Activated CD4-positive, alpha-beta T cell treated with anti-CD3 and anti-CD28 coated beads, Interleukin-2, amount 10 ng/mL, durations not matched to agents 7 days and 5 days (primary cell): ENCODE measurements around the gene DMD. TPM values are rescaled to one million over a fixed set of nuclear protein-coding genes. Genes with fewer than 3 reads are reported as not detected.

ENCODE experiments used
- CTCF ChIA-PET: fragments of 350-600 bp; sonication (Branson Sonifier 250); formaldehyde crosslinking; loops from one replicate; lab custom pipeline; 2021; ENCODE audit warnings: antibody characterized with exemption; lab: Charles Lee
- POLR2A ChIA-PET: fragments of 350-600 bp; sonication (Branson Sonifier 250); formaldehyde crosslinking; loops from one replicate; lab custom pipeline; 2021; ENCODE audit warnings: antibody characterized with exemption; lab: Charles Lee
- DNase-seq: peaks from one replicate; pipeline ENCODE4 v3.0.0-alpha.2; 2020
- H3K27ac Mint-ChIP-seq: one replicate; pipeline ENCODE4 v1.8.0; 2021; ENCODE audit warnings: mild to moderate bottlenecking, moderate library complexity, mixed read lengths
- H3K27me3 Mint-ChIP-seq: one replicate; pipeline ENCODE4 v1.8.0; 2021; ENCODE audit warnings: mixed read lengths
- H3K36me3 Mint-ChIP-seq: one replicate; pipeline ENCODE4 v1.8.0; 2021; ENCODE audit warnings: low read depth, mixed read lengths
- H3K4me1 Mint-ChIP-seq: one replicate; pipeline ENCODE4 v1.8.0; 2021; ENCODE audit warnings: mixed read lengths
- H3K4me3 Mint-ChIP-seq: one replicate; pipeline ENCODE4 v1.8.0; 2021; ENCODE audit warnings: mild to moderate bottlenecking, moderate library complexity, mixed read lengths
- H3K9me3 Mint-ChIP-seq: one replicate; pipeline ENCODE4 v1.8.0; 2021; ENCODE audit warnings: mixed read lengths
- total RNA-seq, 2 experiments: library from RNA; stranded (reverse); gene quantifications; one replicate each; pipeline ENCODE4 v1.2.3, GENCODE V29; 2021

The DMD gene
- total RNA-seq, 2 experiments from 2014 or later: 0.57 to 0.83 TPM

DNA sequence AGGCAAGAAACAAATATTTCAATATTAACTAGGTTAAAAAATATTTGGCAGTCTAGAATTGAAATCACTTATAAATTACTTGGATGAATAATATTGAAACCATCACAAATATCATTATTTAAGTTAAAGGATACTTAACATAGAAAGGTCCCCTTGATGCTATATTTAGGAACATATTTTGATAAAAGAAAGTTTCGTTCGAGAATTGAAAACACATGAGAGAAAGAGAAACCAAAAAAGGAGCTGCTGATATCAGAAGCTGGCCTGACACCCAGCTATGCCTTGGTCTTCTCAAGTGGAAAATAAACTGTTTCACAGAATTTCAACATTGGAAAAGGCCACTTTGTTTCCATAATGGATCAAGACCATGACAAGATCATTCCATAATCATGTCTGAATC, 762.4 kb downstream of the DMD start:
- Mint-ChIP-seq H3K36me3 (peaks cover 5% of the 10 kb centered on the region), H3K4me3 (peak overlapping the region; percentile 22), H3K27me3 (no peaks in the 10 kb centered on the region), H3K9me3 (peaks cover 1% of the 10 kb centered on the region), H3K4me1 (peaks cover 18% of the 10 kb centered on the region), H3K27ac (peak overlapping the region; percentile 81)
- ChIA-PET CTCF (no interaction called here), POLR2A (no interaction called here)
- DNase-seq: no peak

DNA sequence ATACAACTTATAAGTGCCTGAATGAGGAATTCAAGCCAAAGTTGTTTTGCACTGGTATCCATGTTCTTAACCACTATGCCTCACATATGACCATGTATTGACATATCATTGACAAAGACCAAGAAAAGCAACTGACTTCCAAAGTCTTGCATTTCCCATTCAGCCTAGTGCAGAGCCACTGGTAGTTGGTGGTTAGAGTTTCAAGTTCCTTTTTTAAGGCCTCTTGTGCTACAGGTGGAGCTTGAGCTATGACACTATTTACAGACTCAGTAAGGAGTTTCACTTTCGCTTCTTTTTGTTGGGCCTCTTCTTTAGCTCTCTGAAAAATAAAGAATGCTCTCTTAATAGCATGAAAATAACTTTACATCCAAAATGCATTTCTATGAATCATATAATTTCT, 763.0 kb downstream of the DMD start:
- peak; percentile 9 for DNase-seq
- Mint-ChIP-seq H3K9me3 (peaks cover 4% of the 10 kb centered on the region), H3K4me3 (no peak overlapping the region), H3K27me3 (no peaks in the 10 kb centered on the region), H3K4me1 (peaks cover 20% of the 10 kb centered on the region), H3K36me3 (peaks cover 5% of the 10 kb centered on the region), H3K27ac (peak overlapping the region; percentile 81)
- ChIA-PET POLR2A (no interaction called here), CTCF (interaction anchor here (1.0 kb wide), 1 partner anchor 9 kb away, joined by 3 read pairs; no protein-coding TSS in a partner anchor)

DNA sequence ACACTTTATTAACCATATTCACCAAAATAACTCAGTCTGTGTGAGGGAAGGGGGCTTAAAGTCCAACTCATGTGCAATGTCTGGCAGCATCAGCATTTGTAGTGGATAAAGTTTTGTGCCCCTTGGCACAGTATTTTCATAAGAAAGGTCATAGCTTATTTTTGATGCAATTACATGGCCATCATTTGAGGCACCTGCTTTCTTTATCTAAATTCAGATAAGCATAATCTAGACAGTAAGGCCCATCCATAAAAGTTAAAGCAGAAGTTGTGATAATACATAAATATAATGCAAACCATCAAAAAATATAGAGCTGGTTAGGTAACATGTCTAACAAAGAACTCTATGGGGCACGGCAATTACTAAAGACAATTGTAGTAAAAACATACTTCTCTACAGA, 763.7 kb downstream of the DMD start:
- no peak for DNase-seq
- Mint-ChIP-seq H3K9me3 (peaks cover 4% of the 10 kb centered on the region), H3K36me3 (peaks cover 5% of the 10 kb centered on the region), H3K4me1 (peaks cover 20% of the 10 kb centered on the region), H3K27me3 (no peaks in the 10 kb centered on the region), H3K27ac (no peak overlapping the region), H3K4me3 (no peak overlapping the region)
- ChIA-PET POLR2A (no interaction called here), CTCF (interaction anchor here (1.0 kb wide), 1 partner anchor 10 kb away, joined by 3 read pairs; no protein-coding TSS in a partner anchor)

DNA sequence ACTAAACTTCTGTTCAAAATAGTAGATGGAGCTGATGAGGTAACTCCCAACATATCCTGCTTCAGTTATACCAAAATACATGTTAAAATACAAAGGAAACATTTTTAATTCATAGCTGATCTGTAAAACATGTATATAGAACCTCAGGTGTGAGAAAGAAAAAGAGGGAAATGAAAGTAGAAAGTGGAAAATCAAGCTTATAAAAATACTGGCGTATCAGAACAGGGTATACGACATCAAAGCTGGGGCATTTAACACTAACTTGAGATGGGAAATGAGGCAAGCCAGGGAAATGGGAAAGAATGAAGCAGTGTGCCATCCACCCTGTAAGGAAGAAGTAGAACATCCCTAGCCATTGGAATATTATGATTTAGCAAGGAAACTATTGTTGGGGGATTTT, 767.5 kb downstream of the DMD start:
- Mint-ChIP-seq H3K4me1 (peaks cover 13% of the 10 kb centered on the region), H3K27ac (peak overlapping the region; percentile 73), H3K4me3 (no peak overlapping the region), H3K36me3 (peaks cover 2% of the 10 kb centered on the region), H3K9me3 (peaks cover 4% of the 10 kb centered on the region), H3K27me3 (no peaks in the 10 kb centered on the region)
- CTCF ChIA-PET: interaction anchor here (0.8 kb wide), 1 partner anchor 66 kb away, joined by 3 read pairs; no protein-coding TSS in a partner anchor
- POLR2A ChIA-PET: no interaction called here
- no peak for DNase-seq

DNA sequence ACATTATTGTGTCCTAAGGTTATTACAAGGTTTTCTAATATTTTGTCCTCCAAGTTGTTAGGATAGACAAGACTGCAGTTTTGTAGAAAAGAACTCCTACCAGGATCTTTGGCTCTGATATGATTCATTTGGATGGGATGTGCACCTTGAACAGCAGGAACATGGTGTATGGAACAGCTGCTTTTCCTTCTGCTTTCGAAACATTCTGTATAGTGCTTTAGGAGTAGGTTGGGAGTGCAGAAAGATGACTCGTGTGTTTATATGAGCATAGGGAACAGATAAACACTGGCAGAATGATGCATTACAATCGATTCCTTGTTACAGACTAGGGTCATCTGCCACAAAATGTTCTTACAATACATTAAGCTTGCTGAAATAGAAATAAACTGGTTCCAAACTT, 790.1 kb downstream of the DMD start:
- POLR2A ChIA-PET: no interaction called here

DNA sequence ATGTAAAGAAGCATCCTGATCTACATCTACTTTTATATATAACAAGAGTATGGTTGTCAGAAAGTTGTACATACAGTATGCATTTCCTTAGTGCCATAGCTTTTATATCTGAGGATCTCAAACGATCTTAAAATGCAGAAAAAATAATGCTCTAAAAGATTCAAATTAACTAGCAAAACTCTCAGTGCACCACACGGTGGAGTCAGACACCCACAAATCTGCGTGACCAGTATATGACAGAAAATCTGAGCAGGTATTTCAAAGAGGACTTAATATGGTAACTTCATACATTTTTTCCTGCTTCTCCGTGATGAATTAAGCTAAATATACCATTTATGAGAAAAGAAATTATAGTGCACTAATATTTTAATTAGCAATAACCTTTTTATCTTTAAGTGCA, 803.0 kb downstream of the DMD start:
- ChIA-PET POLR2A (no interaction called here), CTCF (no interaction called here)
- H3K9me3 Mint-ChIP-seq: no peaks in the 10 kb centered on the region
- no peaks in the 10 kb centered on the region for H3K27me3 Mint-ChIP-seq
- H3K36me3 Mint-ChIP-seq: no peaks in the 10 kb centered on the region
- no peak overlapping the region for H3K4me3 Mint-ChIP-seq
- no peaks in the 10 kb centered on the region for H3K4me1 Mint-ChIP-seq
- no peak overlapping the region for H3K27ac Mint-ChIP-seq
- peak; percentile 5 for DNase-seq

More for the DNA sequence above, 790.1 kb downstream of the DMD start:
- Mint-ChIP-seq H3K9me3 (no peaks in the 10 kb centered on the region), H3K36me3 (no peaks in the 10 kb centered on the region), H3K27me3 (no peaks in the 10 kb centered on the region), H3K27ac (no peak overlapping the region), H3K4me1 (no peaks in the 10 kb centered on the region), H3K4me3 (no peak overlapping the region)
- DNase-seq: no peak
- CTCF ChIA-PET: no interaction called here

DNA sequence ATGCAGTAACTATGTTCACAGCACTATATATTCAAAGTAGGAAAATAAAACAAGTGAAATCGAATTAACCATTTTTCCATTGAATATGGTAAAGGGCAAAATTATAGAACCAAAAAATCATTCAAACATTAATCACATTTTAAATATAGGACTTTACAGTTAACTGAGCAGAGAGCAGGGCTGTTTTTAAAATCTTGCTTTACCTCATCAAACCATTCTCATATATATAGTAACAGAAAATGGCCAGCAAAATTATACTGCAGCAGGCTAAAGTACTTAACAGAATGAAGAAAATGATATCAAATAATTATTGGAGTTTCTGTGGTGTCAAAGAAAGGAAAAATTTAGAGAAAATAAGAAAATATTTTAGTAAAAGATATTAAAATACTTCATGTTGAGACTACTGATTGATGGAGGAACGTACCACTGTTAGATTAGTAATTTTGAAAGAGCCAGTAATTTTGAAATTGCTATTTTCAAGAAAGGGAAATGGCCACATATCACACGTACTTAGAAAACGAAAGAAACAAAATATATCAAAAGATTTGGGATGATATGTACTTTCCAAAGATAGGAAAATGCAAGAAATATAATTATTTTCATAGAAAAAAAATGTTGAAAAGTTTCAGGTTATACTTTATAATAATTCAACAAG, 813.7 kb downstream of the DMD start:
- CTCF ChIA-PET: no interaction called here
- no peaks in the 10 kb centered on the region for H3K9me3 Mint-ChIP-seq

DNA sequence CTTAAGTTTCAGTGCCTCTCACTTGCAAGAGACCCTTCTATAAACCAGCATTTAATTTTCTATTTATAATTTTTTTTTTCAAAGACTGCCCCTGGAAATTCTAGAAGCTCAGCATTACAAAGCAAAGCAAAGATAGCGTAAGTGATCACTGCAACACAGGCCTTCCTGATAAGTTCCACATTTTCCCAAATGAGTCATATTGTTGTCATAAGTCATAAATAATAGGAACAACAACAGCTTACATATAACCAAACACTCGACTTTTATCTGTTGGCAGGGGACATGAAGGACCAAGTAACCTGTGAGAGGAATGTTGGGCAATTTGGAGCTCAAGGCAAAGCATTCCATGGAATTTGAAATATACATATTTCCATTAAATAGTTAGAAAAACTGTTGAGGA, 815.5 kb downstream of the DMD start:
- DNase-seq: no peak
- no peak overlapping the region for H3K27ac Mint-ChIP-seq
- H3K4me1 Mint-ChIP-seq: no peaks in the 10 kb centered on the region
- H3K9me3 Mint-ChIP-seq: no peaks in the 10 kb centered on the region
- H3K4me3 Mint-ChIP-seq: no peak overlapping the region
- H3K27me3 Mint-ChIP-seq: no peaks in the 10 kb centered on the region
- POLR2A ChIA-PET: no interaction called here
- CTCF ChIA-PET: no interaction called here
- no peaks in the 10 kb centered on the region for H3K36me3 Mint-ChIP-seq

More for the DNA sequence above, 813.7 kb downstream of the DMD start:
- H3K27ac Mint-ChIP-seq: no peak overlapping the region
- POLR2A ChIA-PET: no interaction called here
- H3K4me1 Mint-ChIP-seq: no peaks in the 10 kb centered on the region
- no peaks in the 10 kb centered on the region for H3K36me3 Mint-ChIP-seq
- no peaks in the 10 kb centered on the region for H3K27me3 Mint-ChIP-seq
- DNase-seq: no peak
- no peak overlapping the region for H3K4me3 Mint-ChIP-seq

DNA sequence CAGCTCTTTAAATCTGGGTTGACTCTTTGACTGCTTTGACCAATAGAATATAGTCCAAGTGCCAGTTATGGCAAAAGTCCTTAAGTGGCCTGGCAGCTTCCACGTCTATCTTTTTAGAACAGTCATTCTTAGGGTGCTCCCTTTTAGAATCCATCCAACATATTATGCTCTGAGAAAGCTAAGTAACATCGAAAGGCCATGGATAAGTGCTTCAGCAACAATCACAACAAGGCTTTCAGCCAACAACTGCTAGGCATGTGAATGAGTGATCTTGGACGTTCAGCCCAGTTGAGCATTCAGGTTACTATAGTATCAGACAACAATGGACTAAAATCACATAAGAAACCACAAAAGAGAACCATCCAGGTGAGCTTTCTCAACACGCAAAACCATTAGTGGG, 818.7 kb downstream of the DMD start:
- Mint-ChIP-seq H3K4me1 (no peaks in the 10 kb centered on the region), H3K27ac (no peak overlapping the region), H3K27me3 (no peaks in the 10 kb centered on the region), H3K36me3 (no peaks in the 10 kb centered on the region), H3K4me3 (no peak overlapping the region), H3K9me3 (no peaks in the 10 kb centered on the region)
- DNase-seq: no peak
- ChIA-PET POLR2A (no interaction called here), CTCF (no interaction called here)

DNA sequence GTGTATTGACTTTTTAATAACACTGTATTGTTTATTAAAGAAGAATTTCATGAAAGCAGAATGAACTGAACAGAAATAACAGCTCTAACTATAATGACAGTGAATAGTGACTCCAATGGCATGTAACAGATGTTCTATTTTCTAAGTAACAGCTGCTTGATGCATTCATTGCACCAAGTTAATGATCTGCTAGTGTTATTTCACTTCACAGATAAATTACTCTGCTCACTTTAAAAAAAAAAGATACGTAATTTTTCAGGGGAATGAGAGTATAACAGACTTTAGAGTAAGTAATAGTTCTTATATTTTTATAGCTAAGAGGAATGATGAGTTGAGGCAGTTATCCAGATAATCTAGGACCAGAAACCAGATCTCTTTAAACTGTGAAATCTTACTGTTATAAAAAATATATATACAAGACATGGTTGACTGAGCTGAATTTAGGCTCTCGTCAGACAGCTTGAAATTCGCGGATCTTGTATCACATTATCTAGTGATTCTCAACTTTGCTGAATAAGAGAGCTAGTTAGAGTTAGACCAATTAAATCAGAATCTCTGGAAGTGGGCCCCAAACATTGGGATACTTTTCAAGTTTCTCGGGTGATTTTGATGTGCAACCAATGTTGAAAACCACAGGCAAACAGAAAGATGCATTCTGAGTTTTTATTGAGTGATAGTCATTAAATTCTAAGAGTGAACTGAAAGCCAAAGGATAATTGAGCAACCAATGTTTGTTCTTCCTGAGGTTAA, 840.7 kb downstream of the DMD start:
- no peak overlapping the region for H3K27ac Mint-ChIP-seq
- ChIA-PET CTCF (no interaction called here), POLR2A (no interaction called here)
- no peaks in the 10 kb centered on the region for H3K9me3 Mint-ChIP-seq
- H3K4me3 Mint-ChIP-seq: no peak overlapping the region
- no peak for DNase-seq
- H3K4me1 Mint-ChIP-seq: no peaks in the 10 kb centered on the region
- H3K36me3 Mint-ChIP-seq: no peaks in the 10 kb centered on the region
- H3K27me3 Mint-ChIP-seq: no peaks in the 10 kb centered on the region

DNA sequence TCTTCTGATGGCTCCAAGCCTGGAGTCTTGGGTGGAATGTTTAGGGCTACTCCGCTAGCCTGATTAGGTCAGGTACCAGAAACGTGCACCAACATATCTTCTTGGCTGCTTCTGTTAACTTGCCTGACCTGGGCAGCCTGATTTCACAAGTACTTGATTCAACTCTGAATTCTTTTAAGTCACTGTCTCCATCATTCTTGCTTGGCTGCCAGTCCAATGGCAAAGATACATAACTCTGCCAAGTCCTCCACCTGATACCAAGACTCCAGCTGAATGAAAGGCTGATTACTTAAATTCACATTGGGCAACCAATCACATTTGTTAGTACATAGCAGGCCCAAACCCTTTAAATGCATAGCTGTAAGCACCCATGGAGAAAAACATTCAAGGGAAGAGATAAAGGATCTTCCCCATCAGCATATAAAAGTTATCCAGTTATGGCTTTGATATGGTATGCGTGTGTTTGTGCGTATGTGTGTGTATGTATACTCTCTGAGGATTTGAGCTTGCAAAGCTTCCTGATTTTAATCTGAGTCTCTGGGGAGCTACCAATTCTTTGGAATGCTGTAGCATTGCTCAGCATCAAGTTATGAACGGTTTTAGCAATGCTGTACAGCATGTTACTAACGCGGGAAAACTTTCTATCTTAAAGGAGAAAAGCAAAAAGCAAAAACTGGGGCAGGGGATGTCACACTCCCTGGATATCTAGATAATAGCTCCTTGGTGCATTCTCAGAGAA, 917.2 kb downstream of the DMD start:
- Mint-ChIP-seq H3K27me3 (no peaks in the 10 kb centered on the region), H3K27ac (no peak overlapping the region), H3K9me3 (peaks cover 5% of the 10 kb centered on the region), H3K4me1 (no peaks in the 10 kb centered on the region), H3K4me3 (no peak overlapping the region), H3K36me3 (no peaks in the 10 kb centered on the region)
- ChIA-PET POLR2A (no interaction called here), CTCF (no interaction called here)
- DNase-seq: no peak

DNA sequence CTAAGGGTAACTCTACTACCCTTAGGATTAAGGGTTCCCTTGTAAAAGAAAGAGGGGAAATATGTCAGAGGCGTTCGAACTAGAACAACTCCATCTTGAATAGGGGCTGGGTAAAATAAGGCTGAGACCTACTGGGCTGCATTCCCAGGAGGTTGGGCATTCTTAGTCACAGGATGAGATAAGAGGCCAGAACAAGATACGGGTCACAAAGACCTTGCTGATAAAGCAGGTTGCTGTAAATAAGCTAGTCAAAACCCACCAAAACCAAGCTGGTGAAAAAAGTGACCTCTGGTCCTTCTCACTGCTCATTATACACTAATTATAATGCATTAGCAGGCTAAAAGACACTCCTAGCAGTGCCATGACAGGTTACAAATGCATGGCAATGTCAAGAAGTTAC, 922.0 kb downstream of the DMD start:
- DNase-seq: no peak
- ChIA-PET CTCF (no interaction called here), POLR2A (no interaction called here)
- Mint-ChIP-seq H3K4me3 (no peak overlapping the region), H3K36me3 (no peaks in the 10 kb centered on the region), H3K4me1 (no peaks in the 10 kb centered on the region), H3K9me3 (peaks cover 2% of the 10 kb centered on the region), H3K27me3 (no peaks in the 10 kb centered on the region), H3K27ac (no peak overlapping the region)

DNA sequence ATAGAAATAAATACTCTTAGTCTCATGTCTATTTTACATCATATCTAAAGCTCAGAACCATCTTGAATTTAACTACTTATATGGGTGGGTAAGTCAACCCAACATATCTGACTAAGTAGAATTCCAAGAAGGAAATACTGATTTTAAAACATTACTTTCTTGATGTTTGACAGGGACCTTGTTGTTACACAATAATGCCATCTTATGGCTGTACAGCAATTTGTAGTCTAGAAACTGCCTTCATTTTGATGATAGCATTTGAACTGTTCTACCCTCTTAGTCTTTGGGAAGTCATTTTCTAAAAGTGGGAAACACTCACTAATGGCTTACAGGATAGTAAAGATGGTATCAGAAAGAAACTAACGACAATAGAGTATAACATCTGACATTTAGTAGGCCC, 929.5 kb downstream of the DMD start:
- Mint-ChIP-seq H3K27me3 (no peaks in the 10 kb centered on the region), H3K4me1 (no peaks in the 10 kb centered on the region), H3K4me3 (no peak overlapping the region), H3K36me3 (no peaks in the 10 kb centered on the region), H3K27ac (no peak overlapping the region), H3K9me3 (no peaks in the 10 kb centered on the region)
- no peak for DNase-seq
- CTCF ChIA-PET: no interaction called here
- POLR2A ChIA-PET: no interaction called here
